ENCODE measurements around the gene ORC4. TPM values are rescaled to one million over a fixed set of nuclear protein-coding genes. Genes with fewer than 3 reads are reported as not detected.

ORC4 gene
- total RNA-seq, 2 donors from 2014 or later: 57.8 to 61.0 TPM

GRCh38 chr2:147882631-147883030, 137.9 kb downstream of the ORC4 start:
- H3K9ac ChIP-seq (ENCODE audit: extremely low read depth, low read length, poor library complexity, severe bottlenecking): no peak overlapping the region
- no peaks in the 10 kb centered on the region for H3K27me3 ChIP-seq (ENCODE audit: control insufficient read depth, insufficient read depth, low read length, poor library complexity, severe bottlenecking)
- TF ChIP-seq, protein P1, sequence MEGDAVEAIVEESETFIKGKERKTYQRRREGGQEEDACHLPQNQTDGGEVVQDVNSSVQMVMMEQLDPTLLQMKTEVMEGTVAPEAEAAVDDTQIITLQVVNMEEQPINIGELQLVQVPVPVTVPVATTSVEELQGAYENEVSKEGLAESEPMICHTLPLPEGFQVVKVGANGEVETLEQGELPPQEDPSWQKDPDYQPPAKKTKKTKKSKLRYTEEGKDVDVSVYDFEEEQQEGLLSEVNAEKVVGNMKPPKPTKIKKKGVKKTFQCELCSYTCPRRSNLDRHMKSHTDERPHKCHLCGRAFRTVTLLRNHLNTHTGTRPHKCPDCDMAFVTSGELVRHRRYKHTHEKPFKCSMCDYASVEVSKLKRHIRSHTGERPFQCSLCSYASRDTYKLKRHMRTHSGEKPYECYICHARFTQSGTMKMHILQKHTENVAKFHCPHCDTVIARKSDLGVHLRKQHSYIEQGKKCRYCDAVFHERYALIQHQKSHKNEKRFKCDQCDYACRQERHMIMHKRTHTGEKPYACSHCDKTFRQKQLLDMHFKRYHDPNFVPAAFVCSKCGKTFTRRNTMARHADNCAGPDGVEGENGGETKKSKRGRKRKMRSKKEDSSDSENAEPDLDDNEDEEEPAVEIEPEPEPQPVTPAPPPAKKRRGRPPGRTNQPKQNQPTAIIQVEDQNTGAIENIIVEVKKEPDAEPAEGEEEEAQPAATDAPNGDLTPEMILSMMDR (conservative IDR thresholded peaks at IDR 0.05): no peak

More at GRCh38 chr2:147882631-147883030, 137.9 kb downstream of the ORC4 start:
- Mint-ChIP-seq H3K27me3 (ENCODE audit: insufficient read depth) (no peaks in the 10 kb centered on the region), H3K27ac (no peak overlapping the region), H3K9me3 (no peaks in the 10 kb centered on the region), H3K36me3 (ENCODE audit: low read depth) (no peaks in the 10 kb centered on the region), H3K4me3 (no peak overlapping the region), H3K4me1 (peaks cover 16% of the 10 kb centered on the region)
- Histone ChIP-seq H3K36me3 (ENCODE audit: control insufficient read depth, insufficient read depth, low read length) (peaks cover 4% of the 10 kb centered on the region), H3K9me3 (ENCODE audit: control insufficient read depth, low read length) (no peaks in the 10 kb centered on the region), H3K27ac (ENCODE audit: low read depth, low read length) (no peak overlapping the region), H3K4me1 (ENCODE audit: control insufficient read depth, insufficient read depth, low read length) (no peaks in the 10 kb centered on the region), H3K4me3 (ENCODE audit: low read length) (no peak overlapping the region)
- DNase-seq: no peak

Other genes starting within 250 kb of the ORC4 start
- 10 to 100 TPM; 19.9 to 24.1 TPM for gene ACVR2A, start 175.7 kb downstream of the ORC4 start, total RNA-seq
- 10 to 100 TPM; 49.1 to 55.7 TPM for gene MBD5, start 354 bp upstream of the ORC4 start, total RNA-seq

All from endodermal cell (in vitro differentiated cells).